Activated CD8-positive, alpha-beta T cell treated with anti-CD3 and anti-CD28 coated beads, Interleukin-2, amount 10 ng/mL, durations not matched to agents 7 days and 5 days (primary cell): ENCODE results near the gene ARNT2. TPM values are rescaled to one million over a fixed set of nuclear protein-coding genes. Genes with fewer than 3 reads are reported as not detected.
A peak's percentile ranks its signal among the peaks of the same experiment; 100 is the strongest.

Experiments used
- ATAC-seq: fragments of 150-1000 bp; cut with Tn5 transposase; one replicate; pipeline ENCODE4 v1.10.0; 2021; ENCODE audit warnings: moderate library complexity
- CTCF ChIA-PET: fragments of 350-600 bp; sonication (Branson Sonifier 250); formaldehyde crosslinking; loops from one replicate; lab custom pipeline; 2021; ENCODE audit warnings: antibody characterized with exemption; lab: Charles Lee
- POLR2A ChIA-PET: fragments of 350-600 bp; sonication (Branson Sonifier 250); formaldehyde crosslinking; loops from one replicate; lab custom pipeline; 2021; ENCODE audit warnings: antibody characterized with exemption; lab: Charles Lee
- DNase-seq: peaks from one replicate; pipeline ENCODE4 v3.0.0-alpha.2; 2020
- H3K27ac Mint-ChIP-seq: one replicate; pipeline ENCODE4 v1.8.0; 2021; ENCODE audit warnings: mild to moderate bottlenecking, mixed read lengths
- H3K27me3 Mint-ChIP-seq: one replicate; pipeline ENCODE4 v1.8.0; 2021; ENCODE audit warnings: low read depth, mixed read lengths
- H3K36me3 Mint-ChIP-seq: one replicate; pipeline ENCODE4 v1.8.0; 2021; ENCODE audit warnings: low read depth, mixed read lengths
- H3K4me1 Mint-ChIP-seq: one replicate; pipeline ENCODE4 v1.8.0; 2021; ENCODE audit warnings: low read depth, mixed read lengths
- H3K4me3 Mint-ChIP-seq: one replicate; pipeline ENCODE4 v1.8.0; 2021; ENCODE audit warnings: mild to moderate bottlenecking, mixed read lengths
- H3K9me3 Mint-ChIP-seq: one replicate; pipeline ENCODE4 v1.8.0; 2022; ENCODE audit warnings: mixed read lengths; ENCODE audit not compliant: insufficient read depth
- total RNA-seq, 2 experiments: library from RNA; stranded (reverse); gene quantifications; one replicate each; pipeline ENCODE4 v1.2.3, GENCODE V29; 2021

ARNT2 gene
- total RNA-seq = not detected

DNA sequence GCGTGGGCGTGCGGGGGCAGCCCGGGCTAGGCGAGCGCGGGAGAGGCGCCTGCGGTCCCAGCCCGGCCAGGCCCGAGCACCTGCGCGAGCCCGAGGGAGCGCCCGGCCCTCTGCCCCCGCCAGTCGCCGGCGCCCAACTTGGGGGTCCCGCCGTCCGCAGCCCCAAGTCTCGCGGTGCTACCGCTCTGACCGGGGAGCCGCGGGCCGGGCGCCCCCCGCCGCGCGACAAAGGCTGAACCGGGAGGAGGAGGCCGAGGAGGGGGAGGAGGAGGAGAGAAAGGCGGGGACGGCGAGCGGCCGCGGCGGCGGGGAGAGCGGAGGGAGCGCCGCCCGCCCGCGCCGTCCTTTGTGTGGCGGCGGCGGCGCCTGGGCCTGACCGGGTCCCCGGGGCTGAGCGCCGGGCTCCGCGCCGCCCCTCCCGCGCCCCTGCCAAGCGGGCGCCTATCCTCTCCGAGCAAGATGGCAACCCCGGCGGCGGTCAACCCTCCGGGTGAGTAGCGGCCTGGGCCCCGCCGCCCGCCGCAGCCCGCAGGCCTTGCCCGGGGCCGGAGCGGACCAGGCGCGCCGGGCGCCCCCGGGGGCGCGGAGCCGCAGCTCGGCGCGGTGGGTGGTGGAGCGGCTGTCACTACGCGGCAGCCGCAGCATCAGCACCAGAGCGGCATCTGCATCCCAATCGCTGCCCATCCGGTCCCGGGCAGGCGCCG, at the start of gene ARNT2:
Gene ARNT2 (plus strand): TSS at position 326 of the 704 bp plus-strand sequence. CDS start 134 bp downstream, at position 460.
- H3K27me3 Mint-ChIP-seq = peaks cover 58% of the 10 kb centered on the region
- no peaks in the 10 kb centered on the region for H3K36me3 Mint-ChIP-seq
- no peak for DNase-seq
- no peak within 1 kb of the TSS for H3K4me3 Mint-ChIP-seq
- ATAC-seq = peak; percentile 53
- H3K4me1 Mint-ChIP-seq = peaks cover 4% of the 10 kb centered on the region
- ChIA-PET CTCF (no interaction called here), POLR2A (no interaction called here)
- no peaks in the 10 kb centered on the region for H3K9me3 Mint-ChIP-seq
- no peak within 1 kb of the TSS for H3K27ac Mint-ChIP-seq

DNA sequence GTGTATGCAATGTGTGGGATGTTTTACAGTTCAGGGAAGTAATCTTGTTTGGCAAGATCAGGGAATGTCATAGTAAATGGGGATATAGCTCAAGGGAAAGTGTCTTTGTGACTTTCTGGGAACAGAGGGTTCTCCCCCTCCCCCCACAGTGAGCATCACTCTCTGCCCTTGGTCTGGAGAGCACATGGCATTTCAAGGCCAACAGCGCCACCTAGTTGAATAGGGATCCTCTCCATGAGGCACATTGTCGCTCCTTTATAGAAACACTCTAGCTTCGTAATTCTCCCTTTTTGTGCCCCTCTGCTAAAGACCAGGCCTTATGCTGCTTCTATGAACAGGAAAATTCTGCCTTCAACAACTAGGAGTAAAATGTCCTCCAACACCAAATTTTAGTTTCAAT, 37.1 kb upstream of the ARNT2 start:
- no peaks in the 10 kb centered on the region for H3K27me3 Mint-ChIP-seq
- POLR2A ChIA-PET = no interaction called here
- DNase-seq = no peak
- H3K27ac Mint-ChIP-seq = no peak overlapping the region
- no peaks in the 10 kb centered on the region for H3K36me3 Mint-ChIP-seq
- CTCF ChIA-PET = no interaction called here
- peaks cover 7% of the 10 kb centered on the region for H3K9me3 Mint-ChIP-seq
- H3K4me3 Mint-ChIP-seq = no peak overlapping the region
- ATAC-seq = no peak
- H3K4me1 Mint-ChIP-seq = no peaks in the 10 kb centered on the region

DNA sequence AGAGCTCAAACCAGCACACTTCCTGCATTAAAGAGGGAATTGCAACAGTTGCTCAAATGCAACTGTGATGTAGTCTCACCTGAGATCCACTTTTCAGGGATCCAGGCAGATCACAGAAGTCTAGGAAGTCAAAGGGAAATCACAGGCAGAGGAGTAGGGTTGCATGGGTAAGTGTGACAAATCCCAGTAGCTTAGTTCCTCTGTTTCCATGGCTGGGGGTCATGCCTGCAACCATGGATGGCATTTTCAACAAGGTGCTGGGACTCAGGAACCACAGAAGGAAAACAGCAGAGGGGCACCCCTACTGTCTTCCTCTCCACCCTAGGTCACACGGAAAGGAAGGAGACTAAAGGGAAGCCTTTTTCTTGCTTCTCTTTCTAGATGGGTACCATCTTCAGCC, 36.5 kb upstream of the ARNT2 start:
- Mint-ChIP-seq H3K9me3 (peaks cover 7% of the 10 kb centered on the region), H3K4me3 (no peak overlapping the region), H3K27me3 (no peaks in the 10 kb centered on the region), H3K4me1 (no peaks in the 10 kb centered on the region), H3K36me3 (no peaks in the 10 kb centered on the region), H3K27ac (no peak overlapping the region)
- ChIA-PET POLR2A (no interaction called here), CTCF (no interaction called here)
- DNase-seq (no peak), ATAC-seq (no peak)

DNA sequence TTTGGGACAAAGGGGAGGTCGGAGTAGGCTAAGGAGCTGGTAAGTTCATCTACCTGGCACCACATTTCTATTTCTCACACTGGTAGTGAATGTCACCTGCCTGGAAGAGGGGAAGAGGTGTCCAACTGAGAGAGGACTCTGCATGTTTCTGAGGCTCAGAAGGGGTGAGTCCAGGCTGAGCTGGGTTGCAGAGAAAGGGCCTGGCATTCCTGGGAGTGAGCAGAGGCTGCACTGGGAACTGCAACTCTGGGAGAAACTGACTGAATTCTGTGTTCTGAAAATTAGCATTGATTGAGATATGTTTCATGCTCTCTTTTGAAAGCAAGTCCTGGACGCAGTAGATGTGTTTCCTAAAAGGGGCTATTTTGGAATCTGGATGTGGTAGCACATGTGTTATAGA, 32.3 kb upstream of the ARNT2 start:
- no peak overlapping the region for H3K27ac Mint-ChIP-seq
- H3K36me3 Mint-ChIP-seq = no peaks in the 10 kb centered on the region
- no peaks in the 10 kb centered on the region for H3K27me3 Mint-ChIP-seq
- H3K9me3 Mint-ChIP-seq = peaks cover 7% of the 10 kb centered on the region
- H3K4me1 Mint-ChIP-seq = no peaks in the 10 kb centered on the region
- CTCF ChIA-PET = no interaction called here
- no peak for ATAC-seq
- POLR2A ChIA-PET = no interaction called here
- DNase-seq = no peak
- no peak overlapping the region for H3K4me3 Mint-ChIP-seq

DNA sequence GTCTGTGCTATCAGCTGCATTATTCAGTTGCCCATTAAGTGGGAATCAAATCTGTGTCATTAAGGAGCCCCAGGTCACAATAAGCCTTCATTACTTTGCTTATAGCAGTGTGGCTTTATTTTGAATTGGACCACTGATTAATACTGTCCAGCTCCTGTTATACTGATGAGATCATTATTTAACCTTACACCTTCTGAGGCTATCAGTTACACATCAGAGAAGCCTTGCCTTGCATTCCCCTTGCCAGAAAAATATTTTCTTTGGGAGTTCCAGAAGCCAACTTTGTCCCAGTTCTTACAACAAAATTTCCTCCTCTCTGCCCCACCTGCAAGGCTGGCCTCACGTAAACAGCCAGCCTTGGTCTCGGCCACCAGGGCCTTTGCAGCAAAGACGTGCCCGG, 29.7 kb upstream of the ARNT2 start:
- no peaks in the 10 kb centered on the region for H3K36me3 Mint-ChIP-seq
- ChIA-PET CTCF (no interaction called here), POLR2A (no interaction called here)
- peaks cover under 1% of the 10 kb centered on the region for H3K9me3 Mint-ChIP-seq
- DNase-seq = no peak
- no peak overlapping the region for H3K4me3 Mint-ChIP-seq
- H3K27me3 Mint-ChIP-seq = no peaks in the 10 kb centered on the region
- no peak overlapping the region for H3K27ac Mint-ChIP-seq
- no peak for ATAC-seq
- no peaks in the 10 kb centered on the region for H3K4me1 Mint-ChIP-seq

DNA sequence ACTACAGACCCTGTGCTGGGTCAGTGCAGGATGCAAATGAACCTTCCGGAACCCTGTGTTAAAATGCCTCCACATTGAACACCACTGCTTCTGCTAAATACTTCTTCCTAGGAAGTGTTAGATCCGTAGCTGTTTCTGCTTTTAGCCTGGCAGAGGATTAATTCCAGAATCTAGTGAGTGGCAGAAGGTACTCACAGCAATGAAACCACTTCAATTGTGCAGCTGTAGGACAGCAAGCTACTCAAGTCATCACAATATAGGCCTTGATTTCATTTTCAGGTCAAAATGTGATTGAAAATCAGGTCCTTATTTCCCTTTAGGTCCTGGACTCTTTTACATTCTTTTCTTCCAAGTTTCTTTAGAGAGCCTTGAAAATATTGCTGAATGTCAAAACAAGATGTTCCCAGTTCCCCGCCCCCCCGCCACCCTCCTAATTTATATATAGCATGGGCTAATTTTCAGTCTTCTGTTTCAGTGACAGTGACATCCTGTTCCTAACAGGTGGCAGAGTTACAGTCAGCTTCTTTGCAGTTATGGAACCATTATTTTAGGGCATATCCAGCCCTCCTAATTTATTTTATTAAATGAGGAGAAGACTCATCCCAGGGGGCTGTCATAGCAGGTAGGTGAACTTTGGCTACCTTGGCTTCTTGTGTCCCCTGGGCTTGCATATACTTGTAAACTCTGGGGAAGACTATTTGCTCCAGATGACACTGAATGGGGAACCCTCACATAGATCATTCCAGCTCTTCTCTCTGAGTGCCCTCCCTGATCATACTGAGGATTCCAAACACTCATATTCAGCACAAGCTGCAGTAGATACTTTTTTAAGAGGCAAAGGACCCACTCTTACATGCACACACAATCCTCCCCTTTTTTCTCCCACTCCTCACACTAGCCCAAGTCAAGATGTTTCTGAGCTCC, 28.0 kb upstream of the ARNT2 start:
- ATAC-seq (no peak), DNase-seq (no peak)
- POLR2A ChIA-PET = no interaction called here
- Mint-ChIP-seq H3K4me1 (no peaks in the 10 kb centered on the region), H3K27ac (no peak overlapping the region), H3K9me3 (no peaks in the 10 kb centered on the region), H3K36me3 (no peaks in the 10 kb centered on the region), H3K27me3 (no peaks in the 10 kb centered on the region), H3K4me3 (no peak overlapping the region)
- CTCF ChIA-PET = no interaction called here

DNA sequence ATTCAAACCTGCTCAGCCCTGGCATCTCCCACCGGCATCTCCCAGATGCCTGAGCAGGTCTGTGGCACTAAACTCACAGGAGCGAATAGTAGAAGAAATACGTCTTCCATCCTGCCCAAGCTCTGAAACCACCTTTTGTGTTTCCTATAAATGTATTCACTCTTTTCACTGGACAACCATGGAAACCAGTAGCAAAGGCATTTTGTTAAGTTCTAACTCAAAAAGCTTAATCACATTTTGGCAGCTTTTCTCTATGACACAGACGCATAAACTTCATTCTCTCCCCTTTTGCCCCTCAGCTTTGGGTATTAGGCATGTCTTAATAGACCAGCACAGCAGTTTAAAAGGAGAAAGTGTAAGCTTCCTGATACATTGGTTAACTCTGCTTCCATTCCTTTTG, 24.5 kb upstream of the ARNT2 start:
- H3K4me1 Mint-ChIP-seq = no peaks in the 10 kb centered on the region
- no peak for DNase-seq
- H3K9me3 Mint-ChIP-seq = no peaks in the 10 kb centered on the region
- ATAC-seq = no peak
- H3K36me3 Mint-ChIP-seq = no peaks in the 10 kb centered on the region
- POLR2A ChIA-PET = interaction anchor here (0.6 kb wide), 1 partner anchor 297 kb away, joined by 3 read pairs; no protein-coding TSS in a partner anchor
- H3K4me3 Mint-ChIP-seq = no peak overlapping the region
- no peak overlapping the region for H3K27ac Mint-ChIP-seq
- CTCF ChIA-PET = no interaction called here
- H3K27me3 Mint-ChIP-seq = peaks cover 2% of the 10 kb centered on the region

DNA sequence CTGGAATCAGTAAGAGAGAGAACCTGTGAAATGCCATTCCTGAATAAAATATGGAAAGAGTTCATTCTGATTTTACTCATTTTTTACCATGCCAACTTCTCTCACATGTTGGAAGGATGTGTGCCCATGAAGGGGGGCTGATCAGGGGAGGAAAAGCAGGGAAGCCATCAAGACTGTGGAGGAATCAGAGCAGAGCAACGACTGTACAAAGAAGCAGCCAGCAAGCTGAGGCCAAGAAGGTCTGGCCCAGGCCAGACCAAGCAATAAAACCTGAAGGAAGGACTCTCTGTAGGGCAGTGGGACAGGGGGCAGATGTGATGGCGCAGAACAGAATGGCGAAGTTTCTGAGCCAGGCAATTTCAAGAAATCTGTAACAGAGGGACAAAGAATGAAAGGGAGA, 24.0 kb upstream of the ARNT2 start:
- H3K27me3 Mint-ChIP-seq = peaks cover 2% of the 10 kb centered on the region
- no peaks in the 10 kb centered on the region for H3K4me1 Mint-ChIP-seq
- CTCF ChIA-PET = no interaction called here
- H3K27ac Mint-ChIP-seq = no peak overlapping the region
- DNase-seq (no peak), ATAC-seq (no peak)
- POLR2A ChIA-PET = no interaction called here
- no peaks in the 10 kb centered on the region for H3K9me3 Mint-ChIP-seq
- no peaks in the 10 kb centered on the region for H3K36me3 Mint-ChIP-seq
- no peak overlapping the region for H3K4me3 Mint-ChIP-seq

DNA sequence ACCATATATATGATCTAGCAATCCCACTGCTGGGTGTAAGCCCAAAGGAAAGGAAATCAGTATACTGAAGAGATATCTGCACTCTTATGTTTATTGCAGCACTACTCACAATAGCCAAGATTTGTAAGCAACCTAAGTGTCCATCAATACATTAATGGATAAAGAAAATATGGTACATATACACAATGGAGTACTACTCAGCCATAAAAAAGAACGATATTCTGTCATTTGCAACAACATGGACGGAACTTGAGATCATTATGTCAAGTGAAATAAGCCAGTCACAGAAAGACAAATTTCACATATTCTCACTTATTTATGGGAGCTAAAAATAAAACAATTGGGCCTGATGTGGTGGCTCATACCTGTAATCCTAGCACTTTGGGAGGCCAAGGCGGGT, 21.9 kb upstream of the ARNT2 start:
- Mint-ChIP-seq H3K9me3 (no peaks in the 10 kb centered on the region), H3K27ac (no peak overlapping the region), H3K36me3 (no peaks in the 10 kb centered on the region), H3K4me3 (no peak overlapping the region), H3K4me1 (no peaks in the 10 kb centered on the region), H3K27me3 (peaks cover 2% of the 10 kb centered on the region)
- ChIA-PET POLR2A (no interaction called here), CTCF (no interaction called here)
- DNase-seq (no peak), ATAC-seq (no peak)

DNA sequence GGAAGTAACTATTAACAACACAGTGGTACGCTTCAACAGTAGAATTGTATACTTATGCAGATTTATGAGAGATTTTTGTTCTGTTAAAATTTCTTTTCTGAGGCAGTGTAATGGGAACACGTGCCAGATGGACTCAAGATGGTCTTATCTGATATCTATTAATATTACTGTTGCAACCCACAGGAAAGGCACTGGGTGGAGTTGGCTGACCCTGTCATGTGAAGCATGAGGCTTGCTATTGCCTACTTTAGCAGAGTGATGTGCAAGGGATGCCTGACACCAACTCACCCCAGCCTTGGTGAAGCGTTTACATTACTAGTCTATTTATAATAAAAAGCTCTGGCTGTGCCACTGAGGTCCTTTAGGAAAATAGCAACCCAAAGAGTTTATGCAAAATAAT, 19.8 kb upstream of the ARNT2 start:
- no peaks in the 10 kb centered on the region for H3K9me3 Mint-ChIP-seq
- no peak for ATAC-seq

DNA sequence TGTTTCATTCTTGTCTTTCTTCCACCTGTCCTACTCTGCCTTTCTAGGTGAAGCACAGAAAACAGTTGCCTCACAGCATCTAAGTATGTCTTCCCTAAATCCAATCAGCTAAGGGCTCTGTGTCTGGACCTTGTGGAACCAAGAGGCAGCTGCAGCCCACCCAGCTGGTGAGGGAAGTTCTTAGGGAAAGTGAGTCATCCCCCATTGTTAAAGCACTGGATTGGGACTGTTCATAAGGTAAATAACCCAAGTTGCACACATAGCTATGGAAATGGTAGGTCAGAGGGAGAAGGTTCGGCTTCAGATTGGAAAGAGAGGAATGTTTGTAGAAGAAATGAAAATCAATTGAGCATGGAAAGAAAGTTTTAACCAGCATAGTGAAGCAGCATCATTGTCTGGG, 18.0 kb upstream of the ARNT2 start:
- H3K4me3 Mint-ChIP-seq = no peak overlapping the region
- H3K4me1 Mint-ChIP-seq = no peaks in the 10 kb centered on the region
- no peaks in the 10 kb centered on the region for H3K9me3 Mint-ChIP-seq
- CTCF ChIA-PET = no interaction called here
- H3K36me3 Mint-ChIP-seq = no peaks in the 10 kb centered on the region
- peaks cover 2% of the 10 kb centered on the region for H3K27me3 Mint-ChIP-seq
- no peak overlapping the region for H3K27ac Mint-ChIP-seq
- no peak for DNase-seq
- POLR2A ChIA-PET = interaction anchor here (0.6 kb wide), 1 partner anchor 496 kb away, joined by 4 read pairs; no protein-coding TSS in a partner anchor
- ATAC-seq = no peak

More for the DNA sequence above, 19.8 kb upstream of the ARNT2 start:
- POLR2A ChIA-PET = no interaction called here
- peaks cover 2% of the 10 kb centered on the region for H3K27me3 Mint-ChIP-seq
- no peaks in the 10 kb centered on the region for H3K36me3 Mint-ChIP-seq
- CTCF ChIA-PET = no interaction called here
- DNase-seq = no peak
- H3K27ac Mint-ChIP-seq = no peak overlapping the region
- no peaks in the 10 kb centered on the region for H3K4me1 Mint-ChIP-seq
- no peak overlapping the region for H3K4me3 Mint-ChIP-seq

DNA sequence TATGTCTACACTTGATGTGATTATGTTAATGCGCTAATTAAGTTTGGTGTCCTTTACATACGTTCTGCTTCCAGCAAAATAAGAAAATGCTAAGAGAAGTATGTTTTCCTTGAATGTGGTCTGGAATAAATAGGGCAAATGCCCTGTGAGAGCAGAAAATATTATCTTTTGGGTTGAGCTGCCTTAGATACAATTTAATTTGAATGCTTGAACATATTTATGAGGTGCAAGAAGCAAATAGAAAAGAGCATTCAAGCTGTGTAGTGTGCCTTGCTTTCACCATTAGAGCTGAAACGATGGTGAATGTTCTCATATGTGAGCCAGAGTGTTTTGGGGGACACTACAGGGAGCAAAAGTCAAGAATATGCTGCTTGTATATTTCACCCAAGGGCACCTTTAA, 15.9 kb upstream of the ARNT2 start:
- ChIA-PET POLR2A (no interaction called here), CTCF (no interaction called here)
- no peaks in the 10 kb centered on the region for H3K36me3 Mint-ChIP-seq
- no peaks in the 10 kb centered on the region for H3K4me1 Mint-ChIP-seq
- H3K27ac Mint-ChIP-seq = no peak overlapping the region
- DNase-seq (no peak), ATAC-seq (no peak)
- H3K27me3 Mint-ChIP-seq = peaks cover 4% of the 10 kb centered on the region
- H3K4me3 Mint-ChIP-seq = no peak overlapping the region
- H3K9me3 Mint-ChIP-seq = no peaks in the 10 kb centered on the region
